HG03039 (cell line): ENCODE results near the gene NUCKS1.

Experiments
- ATAC-seq: cut with Tn5 transposase; IDR thresholded peaks from one replicate; pipeline ENCODE4 v1.9.1; 2021; ENCODE audit warnings: mild to moderate bottlenecking, moderate library complexity; ENCODE audit not compliant: unreplicated experiment

NUCKS1 gene

DNA sequence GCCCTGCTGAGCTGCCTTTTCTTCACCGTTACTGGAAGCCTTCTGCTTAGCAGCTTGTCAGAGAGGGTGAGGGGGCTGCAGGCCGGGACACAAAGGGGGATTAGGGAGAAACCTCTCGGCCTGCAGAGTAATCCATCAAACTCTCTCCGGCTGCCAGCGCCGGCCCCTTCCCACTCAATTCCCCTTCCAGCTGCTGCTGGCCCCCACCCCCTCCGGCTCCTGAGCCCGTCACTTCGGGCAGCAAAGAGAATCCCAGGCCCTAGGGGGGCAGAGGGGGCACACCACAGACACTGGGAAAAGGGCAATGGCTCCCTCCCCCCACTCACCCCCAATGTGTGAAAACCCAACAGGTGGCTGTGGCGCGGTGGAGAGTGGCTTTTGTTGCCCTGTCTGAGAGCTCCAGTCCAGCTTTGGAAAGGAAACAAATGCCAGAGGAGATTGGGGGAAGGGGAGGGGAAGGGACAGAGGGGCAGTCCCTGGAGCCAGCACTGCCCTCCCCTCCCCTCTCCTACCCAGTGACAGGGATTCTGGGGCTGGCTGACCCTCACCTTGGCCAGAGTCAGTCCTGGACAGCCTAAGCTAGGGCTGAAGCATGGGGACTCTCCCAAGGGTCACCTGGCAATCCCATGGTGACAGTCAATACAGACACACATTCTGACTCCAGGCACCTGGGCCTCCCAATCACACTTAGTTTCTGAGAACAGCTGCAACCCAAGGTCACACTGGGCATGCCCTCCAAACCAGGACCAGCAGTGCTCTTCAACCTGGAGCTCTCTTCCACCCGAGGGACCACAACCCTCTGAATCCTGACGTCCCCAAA, 79.2 kb downstream of the NUCKS1 start:
- ATAC-seq, result no peak

DNA sequence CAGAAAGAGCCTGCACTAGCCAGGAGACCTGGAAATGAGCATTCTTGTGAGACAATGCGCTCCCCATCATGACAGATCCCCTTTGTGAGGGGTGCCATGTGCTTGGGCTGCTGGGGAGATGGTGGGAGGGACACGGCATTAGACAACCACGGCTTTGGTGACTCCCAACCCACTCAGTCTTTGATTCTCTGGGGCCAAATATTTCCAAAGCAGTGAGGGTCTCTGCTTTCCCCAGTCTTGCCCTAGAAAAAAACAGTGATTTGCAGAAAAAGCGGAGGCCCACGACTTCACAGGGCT, 79.9 kb downstream of the NUCKS1 start:
- no peak for ATAC-seq

DNA sequence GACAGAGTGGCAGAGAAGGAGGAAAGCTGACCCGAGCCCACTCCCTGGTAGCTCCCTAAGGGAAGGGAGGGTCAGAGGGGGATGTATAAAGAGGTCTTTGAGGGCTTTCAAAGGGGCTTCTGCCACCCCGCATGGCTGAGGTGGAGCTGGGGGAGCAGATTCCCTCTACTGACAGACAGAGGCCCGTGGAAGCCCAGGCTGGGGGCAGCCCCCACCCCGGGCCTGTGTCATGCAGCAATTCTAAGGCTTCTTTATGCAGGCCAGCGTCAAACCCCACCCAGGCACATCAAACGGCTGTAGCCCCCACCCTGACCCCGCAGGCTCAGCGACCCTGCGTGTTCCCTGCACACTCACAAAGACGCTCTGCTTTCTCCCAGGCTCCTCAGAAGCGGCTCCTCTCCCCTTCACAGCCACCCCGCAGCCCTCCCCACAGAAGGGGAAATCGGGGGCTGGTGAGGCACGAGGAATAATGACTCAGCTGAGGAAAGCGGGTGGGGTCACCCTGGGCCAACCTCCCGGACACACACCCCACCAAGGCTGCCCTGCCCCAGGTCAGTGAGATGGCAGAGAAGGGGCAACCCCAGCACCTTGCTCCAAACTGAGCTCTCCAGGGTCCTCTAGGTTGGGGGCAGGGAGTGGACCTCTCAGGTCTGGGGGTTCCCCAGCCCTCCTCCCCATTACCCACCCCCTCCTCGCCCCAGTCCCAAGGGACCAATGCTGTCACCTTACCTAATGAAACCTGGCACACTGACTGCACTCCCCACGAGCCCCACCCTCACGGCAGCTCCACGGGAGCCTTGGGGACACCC, 80.4 kb downstream of the NUCKS1 start:
- ATAC-seq, result no peak

DNA sequence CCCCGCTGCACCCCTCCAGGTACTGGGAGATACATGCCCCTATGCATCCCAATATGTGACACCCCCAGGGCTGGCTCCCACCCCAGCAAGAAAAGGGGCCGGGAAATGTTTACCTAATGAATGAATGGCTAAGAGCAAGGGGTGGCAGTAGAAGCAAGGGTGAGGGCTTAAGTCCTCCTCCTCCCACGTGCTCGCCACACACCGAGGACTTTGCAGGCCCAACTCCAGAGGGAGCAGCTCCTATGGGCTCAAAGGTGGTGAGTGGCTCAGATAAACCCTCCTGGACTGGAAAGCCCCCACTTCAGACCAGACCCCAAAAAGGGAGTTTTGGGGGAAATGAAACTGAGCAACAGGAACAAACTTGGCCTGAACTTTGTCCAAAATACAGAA, 81.0 kb downstream of the NUCKS1 start:
- ATAC-seq, result no peak

DNA sequence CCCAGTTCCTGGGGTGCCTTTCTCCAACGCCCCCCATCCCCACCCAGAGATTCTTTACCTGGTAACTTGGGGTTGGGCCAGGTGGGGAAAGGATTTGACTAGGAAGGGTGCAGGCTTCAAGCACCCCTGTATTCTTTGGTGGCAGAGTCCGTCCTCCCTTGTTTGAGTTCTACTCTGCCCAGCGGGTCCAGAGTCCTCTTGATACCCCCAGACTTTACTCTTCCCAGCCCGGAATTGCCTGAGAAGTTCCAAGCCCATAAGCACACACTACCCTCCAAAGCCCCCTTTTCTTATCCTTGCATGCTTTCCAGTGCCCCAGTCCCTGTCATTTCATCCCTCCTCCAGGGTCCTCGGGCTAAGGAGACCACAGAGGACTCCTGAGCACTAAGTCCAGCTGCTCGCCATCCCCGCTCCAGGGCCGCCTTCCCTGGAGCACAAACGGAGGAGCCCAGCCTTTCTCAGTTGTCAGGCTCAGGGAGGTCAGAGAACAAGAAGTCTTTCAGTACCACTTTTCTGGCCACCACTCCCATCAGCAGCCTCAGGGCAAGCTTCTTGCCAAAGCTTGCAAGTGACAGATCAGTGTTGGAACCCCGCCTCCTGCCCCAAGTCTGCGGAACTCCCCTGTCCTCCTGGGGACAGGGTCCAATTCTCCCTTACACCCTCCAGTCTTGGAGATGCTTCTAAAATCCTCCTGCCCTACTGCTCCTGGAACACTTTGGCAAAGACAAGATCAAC, 81.9 kb downstream of the NUCKS1 start:
- no peak for ATAC-seq

DNA sequence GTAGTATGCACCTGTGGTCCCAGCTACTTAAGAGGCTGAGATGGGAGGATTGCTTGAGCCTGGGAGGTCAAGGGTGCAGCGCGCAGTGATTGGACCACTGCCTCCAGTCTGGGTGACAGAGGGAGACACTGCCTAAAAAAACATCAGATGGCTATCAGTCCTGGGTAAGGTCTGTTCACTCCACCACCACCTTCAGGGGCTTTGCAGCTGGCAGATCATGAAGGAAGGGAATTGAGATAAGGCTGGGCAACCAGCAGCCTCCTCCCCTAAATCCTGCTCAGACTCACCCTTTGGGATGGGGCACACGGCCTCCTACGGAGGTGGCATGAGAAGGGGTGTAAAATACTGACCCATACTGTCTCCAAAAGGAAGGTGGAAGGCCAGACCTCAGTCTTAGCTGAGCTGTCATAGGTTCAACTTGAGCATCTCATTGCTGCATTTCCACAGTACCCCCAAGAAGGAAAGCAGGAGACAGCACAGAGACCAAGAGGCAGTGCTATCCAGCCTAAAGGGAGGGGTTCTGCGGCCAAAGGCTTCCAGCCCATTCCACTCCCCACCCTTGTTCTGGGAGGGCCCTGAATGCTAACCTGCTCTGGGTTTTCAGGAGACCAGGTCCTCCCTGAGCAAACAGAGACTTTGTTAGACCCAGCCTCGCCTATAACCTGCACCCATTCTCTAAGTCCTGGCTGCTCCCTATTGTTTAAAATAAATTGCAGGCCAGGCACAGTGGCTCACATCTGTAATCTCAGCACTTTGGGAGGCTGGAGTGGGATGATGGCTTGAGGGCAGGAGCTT, 83.4 kb downstream of the NUCKS1 start:
- ATAC-seq, result no peak

DNA sequence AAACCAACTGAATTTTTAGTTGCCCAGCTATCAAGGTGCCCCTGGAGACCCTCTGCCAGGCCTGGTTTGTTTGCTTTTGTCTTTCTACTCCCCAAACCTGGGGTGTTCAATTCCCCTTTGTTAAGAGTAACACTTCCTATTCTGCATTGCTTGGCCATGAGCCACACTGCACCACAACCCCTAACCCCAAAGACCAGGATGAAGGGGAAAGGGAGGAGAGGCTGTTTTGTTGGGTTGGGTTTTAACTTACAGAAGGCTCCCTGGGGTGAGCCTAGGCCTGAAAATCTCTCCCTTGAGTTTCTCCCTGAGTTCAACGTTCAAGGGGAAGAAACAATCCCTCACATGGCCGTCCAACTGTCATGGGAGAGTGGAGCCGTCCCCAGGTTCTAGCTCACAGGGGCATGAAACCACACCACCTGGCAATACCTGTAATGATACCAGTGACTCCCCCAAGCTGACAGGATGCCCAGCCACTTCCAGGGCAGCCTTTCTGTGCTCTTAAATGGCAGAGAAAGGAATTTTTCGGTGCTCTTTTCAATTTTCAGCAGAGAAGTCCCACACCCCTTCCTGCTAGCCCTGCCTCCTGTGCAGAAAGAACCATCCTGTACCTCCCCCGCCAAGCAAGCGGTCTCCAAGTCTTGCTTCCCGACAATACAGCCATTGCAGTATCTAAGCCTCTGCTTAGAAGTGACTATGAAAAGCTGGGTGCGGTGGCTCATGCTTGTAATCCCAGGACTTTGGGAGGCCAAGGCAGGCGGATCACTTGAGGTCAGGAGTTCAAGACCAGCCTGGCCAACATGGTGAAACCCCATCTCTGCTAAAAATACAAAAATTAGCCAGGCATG, 84.6 kb downstream of the NUCKS1 start:
- no peak for ATAC-seq

DNA sequence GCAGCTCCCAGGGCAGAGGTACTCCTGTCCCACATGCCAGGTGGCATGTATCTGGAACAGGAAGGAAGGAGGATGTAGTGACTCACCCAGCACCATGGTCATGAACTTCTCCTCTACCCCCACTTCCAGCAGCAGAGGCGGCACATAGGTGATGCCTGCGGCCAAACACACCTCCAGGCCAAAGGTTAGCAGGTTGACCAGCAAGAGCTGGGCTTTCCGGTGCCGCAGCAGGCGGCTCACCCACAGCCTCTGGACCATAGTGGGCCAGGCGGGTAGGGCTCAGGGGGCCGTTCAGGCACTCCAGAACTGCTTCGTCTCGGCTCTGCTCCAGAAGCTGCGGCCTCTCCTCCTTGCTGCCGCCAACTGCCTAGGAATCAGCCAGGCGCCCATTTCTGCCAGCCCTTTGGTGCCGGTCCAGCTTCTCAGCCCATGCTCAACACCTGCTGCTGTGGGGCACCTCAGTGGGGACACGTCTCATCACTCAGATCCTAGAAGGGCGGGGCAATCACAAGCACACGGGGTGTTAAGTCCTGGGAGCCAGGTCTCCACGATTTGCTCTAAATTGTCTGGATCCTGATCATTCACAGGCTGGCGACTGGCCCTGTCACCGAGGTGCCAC, 85.5 kb downstream of the NUCKS1 start:
- no peak for ATAC-seq

DNA sequence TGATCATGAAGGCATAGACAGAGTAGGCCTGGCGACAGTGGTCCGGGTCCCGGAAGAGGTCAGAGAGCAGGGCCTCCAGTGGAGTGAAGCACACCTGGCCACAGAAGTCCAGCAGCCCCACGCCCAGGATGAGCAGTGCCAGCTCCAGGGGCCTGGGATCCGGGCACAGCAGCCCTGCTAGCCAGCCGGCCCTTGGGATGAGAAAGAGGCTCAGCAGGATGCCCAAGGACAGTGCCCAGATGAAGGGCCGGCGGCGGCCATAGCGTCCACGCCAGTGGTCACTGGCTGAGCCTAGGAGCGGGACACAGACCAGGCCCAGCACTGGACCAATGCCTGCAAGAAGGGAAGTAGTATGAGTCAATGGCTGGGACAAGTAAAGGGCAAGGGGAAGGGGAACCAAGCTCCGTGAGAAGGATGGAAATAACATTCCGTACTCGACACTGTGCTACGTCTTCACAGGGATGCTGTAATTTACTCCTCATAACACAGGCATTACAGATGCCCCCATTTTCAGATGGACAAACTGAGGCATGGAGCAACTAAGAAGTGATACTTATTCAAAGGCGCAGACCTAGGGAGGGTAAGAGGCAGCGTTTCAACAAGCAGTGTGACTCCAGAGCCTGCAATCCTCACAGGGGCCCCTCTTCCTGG, 86.6 kb downstream of the NUCKS1 start:
- no peak for ATAC-seq
